Islet of Langerhans (tissue), 1 donor: Measurements from ENCODE around the gene PHRF1.

ENCODE experiments used
- FAIRE-seq: peaks from one replicate; lab custom pipeline; 2011; peaks lifted over from hg19 to GRCh38; lab: Jason Lieb, UNC

The PHRF1 gene

DNA sequence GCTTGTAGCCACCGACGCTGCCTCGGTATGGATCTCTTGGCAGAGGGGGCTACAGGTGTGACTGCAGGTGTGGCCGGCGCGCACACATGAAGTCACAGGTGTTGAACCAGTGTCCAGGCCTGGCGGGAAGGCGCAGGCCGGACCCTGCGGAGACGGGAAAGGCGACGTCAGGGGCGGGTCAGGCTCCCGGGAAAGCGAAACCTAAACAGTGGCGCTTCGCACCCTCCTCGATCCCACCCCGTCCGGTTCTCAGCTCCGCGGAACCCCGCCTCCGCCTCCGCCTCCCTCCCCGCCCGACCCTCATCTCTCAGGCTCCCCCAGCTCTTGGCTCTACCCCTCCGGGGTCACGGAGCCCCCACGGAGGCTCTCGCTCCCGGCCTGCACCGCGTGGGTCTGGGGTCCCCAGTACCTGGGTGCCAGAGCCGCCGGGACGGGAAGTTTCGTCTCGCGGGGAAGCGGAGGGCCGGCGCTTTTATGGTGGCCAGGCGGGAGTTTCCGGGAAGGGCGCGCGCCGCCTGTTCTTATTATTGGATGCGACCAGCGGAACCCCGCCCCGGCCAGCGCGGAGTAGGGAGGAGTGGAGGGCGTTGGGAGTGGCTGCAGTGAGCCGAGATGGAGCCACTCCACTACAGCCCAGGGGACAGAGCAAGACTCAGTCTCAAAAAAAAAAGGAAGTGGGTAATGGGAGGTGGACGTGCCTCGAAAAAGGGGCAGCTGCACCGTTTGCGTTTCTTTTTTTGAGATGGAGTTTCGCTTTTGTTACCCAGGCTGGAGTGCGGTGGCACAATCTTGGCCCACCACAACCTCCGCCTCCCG lies 39.4 kb downstream of the PHRF1 start, which contains the start of gene IRF7:
Gene IRF7, minus strand, starts transcription at position 447 of the 816 bp plus-strand sequence. CDS start 586 bp downstream, outside the sequence.
- no peak for FAIRE-seq

DNA sequence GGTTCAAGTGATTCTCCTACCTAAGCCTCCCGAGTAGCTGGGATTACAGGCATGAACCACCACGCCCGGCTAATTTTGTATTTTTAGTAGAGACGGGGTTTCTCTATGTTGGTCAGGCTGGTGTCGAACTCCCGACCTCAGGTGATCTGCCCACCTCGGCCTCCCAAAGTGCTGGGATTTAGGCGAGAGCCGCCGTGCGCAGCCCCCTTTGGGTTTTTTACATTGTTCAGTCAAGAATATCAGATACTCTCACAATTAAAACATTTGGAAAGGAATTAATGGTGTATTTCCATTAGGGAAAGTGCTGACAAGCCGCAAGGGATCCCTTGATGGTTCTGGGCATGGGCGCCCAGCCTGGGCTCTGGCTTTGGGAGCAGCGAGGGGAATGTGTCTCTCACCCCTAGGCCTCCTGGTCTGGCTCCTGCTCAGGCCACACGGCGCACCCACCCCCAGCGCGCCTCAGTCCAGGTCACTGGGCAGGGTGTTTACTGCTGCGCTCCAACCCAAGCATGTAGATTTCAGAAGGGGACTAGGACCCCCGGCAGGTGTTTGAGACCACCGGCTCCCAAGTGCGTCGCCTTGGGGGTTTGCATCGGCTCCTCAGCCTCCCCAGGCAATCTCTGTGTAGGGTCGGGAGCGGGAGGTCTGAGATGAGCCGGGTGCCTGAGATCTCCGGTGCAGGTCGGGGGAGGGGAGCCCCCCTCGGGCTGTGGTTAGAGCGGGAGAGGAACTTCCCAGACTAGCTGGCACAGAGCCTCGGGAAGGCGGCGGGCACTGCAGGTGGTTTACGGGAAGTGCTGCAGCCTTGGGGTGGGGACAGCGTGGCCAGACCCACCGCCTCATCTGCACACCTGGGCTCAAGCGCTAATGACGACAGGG lies 40.3 kb downstream of the PHRF1 start:
- FAIRE-seq, result no peak

DNA sequence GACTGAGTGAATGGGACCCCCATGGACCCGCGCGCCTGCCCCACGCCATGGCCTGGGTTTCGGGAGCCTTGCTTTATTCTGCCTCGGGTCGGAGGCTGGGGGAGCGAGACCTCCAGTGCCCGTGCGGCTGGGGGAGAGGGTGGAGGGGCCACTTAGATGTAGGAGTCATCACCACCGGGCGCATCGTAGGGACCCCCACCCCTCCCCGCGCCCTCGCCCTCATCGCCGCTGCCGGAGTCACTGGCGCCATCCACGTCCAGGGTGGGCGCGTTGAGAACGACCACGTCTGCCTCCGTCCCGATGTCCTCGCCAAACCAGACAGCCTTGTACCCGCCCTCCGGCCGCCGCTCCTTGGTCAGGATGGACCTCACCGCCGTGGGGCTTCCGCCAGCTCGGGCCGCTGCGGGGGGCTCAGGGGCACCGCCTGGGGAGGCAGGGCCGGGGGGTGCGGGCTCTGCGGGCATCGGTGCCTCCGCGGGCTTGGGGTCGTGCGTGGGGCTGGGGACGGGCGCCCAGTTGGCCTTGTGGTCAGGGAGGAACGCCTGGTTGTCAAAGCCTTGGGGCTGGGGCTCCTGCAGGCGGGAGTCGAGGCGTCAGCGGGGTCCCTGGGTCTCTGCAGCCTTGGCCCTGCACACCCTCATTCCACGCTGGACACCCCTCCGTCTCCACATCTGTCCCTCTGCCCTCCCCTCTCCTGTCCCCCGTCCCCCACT lies 41.1 kb downstream of the PHRF1 start:
- no peak for FAIRE-seq

DNA sequence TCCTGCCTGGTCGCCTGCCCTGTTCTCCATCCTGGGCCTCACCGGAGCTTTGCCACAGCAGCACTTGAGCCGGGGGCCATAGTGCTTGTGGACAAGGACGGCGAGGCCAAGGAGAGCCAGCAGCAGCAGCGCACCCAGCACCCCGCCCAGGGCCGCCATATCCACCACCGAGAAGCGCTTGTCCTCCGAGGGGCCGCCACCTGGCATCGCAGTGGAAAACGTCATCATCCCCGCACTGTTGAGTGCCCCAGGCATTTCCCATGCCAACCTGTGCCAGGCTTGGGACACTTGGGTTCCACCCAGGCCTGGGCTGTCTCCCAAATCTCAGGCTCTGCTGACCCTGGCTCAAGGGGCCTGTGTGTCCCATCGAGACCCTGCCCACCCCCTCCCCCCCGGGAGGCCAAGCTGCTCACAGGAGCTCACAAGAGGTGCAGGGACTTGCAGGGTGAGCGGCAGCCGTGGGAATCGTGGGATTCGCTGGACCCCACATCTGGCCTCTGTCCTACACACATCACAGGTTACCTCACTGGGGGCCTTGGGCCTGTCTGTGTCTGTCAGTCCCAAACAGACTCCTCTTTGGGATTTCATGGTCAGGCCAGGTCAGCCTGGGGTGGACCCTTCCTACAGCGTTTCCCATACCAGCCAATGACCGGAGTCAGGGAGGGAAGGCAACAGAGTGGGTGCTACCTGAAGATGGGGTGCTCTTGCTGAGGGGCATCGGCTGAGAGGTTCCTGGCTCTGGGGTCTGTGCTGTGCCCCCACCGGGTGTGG lies 41.8 kb downstream of the PHRF1 start:
- FAIRE-seq, result no peak

DNA sequence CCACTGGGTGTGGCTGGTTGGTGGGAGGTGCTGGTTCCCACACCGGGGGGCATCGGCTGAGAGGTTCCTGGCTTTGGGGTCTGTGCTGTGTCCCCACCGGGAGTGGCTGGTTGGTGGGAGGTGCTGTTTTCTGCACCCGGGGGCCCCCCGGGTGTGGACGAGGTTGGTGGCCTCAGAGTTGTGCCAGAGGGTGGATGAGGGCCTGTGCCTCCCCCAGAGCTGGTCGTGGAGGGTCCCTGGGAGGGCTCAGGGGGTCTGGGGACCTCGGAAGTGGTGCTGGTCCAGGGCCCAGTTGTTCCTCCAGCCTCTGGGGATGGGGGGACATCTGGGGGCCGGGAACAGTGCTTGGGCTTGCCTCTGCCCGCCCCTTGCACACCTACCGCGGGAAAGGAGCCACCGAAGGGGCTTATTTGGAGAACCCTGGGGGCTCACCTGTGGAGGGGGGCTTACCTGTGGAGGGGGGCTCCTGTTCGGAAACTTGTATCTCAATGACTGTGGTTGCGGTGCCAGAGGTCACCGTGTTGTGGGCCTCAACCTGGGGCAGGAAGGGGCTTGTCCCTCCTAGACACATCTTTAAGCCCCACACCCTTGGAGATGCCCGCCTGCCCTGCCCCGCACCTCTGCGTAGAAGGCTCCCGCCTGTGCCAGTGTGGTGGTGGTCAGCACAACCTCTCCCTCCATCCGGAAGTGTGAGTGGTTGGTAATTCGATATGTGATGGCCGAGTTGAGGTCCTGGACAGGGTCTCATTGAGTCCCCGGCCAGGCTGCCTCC lies 42.8 kb downstream of the PHRF1 start:
- no peak for FAIRE-seq

DNA sequence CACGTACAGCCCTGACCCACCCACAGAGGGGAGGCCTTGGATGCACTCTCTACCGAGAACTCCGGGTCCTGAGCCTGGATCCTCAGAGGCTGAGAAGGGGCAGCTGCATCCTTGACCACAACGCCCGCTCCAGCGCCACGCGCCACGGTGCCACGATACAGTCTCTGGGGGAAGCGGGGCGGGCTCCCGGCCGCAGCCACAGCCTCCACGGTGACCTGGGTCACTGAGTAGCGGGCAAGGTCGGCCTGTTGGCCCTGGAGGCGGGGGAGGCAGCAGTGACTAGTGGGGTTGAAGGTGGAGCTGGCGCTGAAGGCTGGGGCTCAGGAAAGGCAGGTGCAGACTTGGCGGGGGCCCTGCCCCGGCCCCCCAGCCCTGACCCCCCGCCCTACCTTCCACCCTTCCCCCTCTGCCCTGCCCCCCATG lies 43.4 kb downstream of the PHRF1 start:
- no peak for FAIRE-seq

DNA sequence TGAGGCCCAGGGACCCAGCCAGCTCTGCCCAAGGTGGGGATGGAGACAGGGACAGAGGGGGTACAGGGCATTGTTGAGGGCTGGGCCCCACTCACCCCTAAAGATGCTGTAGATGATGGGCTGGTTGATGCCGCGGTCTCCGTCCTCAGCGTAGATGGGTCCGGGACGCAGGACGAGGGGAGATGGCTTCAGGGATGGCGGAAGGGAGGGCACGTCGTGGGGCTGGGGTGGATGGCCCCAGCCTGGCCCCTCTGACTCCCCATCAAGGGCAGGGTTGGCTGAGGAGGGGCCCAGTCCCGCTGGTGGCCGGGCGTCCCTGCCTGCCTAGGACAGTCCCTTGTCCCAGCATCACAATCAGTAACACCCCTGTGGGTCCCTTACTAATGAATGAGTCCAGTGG lies 43.9 kb downstream of the PHRF1 start:
- FAIRE-seq, result no peak

DNA sequence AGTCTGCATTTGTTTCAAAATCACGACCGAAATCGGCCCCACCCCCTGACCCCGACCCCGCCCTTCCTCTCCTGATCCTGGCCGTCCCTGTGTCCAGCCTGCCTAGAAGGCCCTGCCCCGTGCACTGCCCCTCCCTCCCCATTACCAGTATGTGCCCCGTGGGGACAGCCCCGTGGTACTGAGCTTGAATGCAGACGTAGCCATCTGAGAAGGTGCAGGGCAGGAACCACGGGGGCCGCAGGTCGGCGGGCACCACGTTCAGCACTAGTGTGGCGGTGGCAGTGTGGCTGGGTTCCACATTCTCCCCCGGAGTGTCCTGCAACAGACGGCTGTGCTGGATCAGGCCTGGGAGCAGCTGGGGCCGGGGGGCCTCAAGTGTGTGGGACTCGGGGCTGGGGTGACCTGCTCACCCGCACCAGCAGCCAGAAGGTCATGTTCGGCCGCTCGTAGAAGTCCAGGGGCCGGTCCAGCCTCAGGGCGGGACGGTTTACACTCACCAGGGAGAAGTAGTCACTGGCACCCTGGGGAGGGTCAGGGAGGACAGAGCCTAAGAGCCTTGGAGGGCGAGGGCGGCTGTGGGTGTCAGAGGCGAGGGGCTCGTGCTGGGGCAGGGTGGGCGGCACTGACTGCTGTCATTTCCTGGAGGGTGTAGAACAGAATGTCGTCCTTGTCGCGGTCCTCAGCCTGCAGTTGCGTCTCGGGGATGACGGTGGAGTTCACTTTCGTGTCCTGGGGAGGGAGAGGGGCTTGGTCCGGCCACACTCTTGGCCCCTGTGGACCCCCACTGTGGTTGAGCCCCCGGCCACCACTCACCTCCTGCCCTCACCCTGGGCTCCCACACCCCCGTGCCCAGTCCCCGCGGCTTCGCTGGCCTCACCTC lies 44.9 kb downstream of the PHRF1 start:
- FAIRE-seq, result no peak

DNA sequence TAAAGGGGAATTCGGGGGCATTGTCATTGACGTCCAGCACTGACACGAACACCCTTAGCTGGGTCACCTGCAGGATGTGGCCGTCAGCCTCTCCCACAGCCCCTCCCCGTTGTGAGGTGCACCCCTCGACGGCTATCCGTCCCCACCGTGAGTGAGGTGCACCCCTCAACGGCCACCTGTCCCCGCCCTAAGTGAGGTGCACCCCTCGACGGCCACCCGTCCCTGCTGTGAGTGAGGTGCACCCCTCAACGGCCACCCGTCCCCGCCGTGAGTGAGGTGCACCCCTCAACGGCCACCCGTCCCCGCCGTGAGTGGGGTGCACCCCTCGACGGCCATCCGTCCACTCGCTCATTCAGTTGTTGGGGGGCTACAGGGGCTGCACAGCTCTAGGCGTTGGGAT lies 45.6 kb downstream of the PHRF1 start:
- no peak for FAIRE-seq

DNA sequence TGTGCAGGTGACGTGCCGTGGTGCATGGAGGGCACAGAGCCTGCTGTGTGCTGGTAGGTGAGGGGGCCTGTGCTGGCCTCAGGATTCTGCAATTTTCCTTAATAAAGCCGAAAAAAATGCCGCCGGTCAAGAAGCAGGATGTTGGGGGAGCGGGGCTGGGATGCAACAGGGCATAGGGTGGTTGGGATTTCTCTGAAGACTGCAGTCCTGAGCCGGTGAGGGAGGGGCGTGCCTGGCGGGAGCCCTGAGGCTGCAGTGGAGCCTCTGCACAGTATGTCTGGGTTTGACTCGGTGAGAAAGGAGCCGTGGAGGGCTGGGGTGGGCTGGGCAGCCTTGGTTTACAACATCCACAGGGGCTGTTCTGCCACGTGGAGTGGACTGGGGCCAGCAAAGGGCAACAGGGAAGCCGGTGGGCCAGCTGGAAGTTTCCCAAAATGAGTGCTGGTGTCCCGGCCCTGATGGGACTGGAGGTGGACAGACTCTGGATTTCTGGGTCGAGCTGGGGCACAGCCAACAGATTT lies 47.1 kb downstream of the PHRF1 start:
- FAIRE-seq, result no peak

DNA sequence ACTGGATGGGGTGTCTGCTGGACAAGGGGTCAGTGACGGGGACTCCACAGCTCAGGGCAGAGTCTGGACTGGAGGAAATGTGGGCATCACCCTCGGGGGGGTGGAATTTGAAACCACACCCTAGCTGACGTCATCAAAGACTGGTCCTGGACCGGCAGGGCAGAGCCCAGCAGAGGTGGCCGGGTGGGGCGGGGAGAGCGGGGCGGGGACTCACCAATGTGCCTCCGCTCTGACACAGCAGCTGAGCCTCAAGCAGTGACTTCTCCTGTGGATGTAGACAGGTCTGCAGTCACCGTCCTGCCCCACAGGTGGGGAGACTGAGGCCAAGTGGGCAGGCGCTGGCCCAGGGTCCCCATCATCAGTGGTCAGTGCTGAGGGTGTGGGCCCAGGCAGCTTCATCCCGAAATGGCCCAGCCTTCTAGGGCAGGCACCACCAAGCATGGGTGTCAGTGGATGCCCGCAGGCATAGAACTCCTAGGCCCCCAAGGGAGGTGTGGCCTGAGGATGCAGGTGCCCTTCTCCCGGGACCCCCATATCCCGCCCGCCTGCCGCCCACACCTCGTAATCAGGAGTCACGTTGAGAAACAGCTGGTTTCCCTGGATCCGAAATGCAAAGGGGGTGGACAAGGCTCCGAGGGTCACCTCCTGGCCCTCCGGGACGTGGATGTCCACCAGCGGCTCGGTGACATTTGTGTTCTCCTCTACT lies 47.9 kb downstream of the PHRF1 start:
- FAIRE-seq, result no peak

DNA sequence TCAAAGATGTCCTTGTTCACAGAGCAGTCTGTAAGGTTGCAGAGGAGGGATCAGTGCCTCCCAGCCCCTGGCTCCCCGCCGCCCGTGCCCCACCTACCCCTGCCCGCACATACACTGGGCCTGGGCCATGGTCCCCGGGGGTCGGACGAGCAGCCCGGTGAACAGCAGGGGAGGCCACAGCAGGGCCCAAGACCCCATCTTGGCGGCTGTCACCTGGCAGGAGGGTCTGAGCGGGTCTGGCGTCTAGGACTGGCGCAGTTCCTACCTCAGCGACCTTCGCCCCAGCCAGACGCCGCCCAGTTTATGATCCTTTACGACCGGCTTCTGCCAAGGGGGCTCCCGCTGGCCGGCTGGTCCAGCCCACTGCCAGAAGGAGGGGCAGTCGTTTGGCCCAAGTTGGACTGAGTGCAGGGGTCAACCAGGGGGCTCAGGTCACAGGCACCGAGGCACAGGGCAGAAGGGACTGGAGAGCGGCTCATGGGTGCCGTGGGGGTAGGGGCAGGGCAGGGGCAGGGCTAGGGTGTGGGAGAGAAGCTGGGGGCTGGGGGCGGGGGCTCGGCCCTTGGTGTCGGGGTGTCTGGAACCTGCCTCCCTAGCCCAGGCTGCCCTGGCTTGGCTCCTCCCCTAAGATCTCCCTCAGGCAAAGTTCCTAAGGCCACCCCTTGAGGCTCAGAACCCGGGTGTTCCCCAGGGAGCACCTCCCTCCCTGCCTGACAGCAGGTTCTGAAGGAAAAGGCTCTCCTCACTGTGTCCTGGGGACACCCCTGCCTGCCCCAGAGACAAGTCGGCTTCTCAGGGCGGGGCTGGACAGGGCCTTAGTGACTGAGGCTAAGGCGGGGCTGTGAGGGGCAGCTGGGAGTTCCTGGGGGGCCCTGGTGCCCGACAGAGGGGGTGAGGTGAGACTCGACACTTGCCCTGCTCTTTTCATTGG lies 48.7 kb downstream of the PHRF1 start, which contains the start of gene CDHR5:
Gene CDHR5, minus strand, starts transcription at position 251 of the 931 bp plus-strand sequence. Its CDS starts 53 bp downstream, at position 198.
- FAIRE-seq, result no peak

DNA sequence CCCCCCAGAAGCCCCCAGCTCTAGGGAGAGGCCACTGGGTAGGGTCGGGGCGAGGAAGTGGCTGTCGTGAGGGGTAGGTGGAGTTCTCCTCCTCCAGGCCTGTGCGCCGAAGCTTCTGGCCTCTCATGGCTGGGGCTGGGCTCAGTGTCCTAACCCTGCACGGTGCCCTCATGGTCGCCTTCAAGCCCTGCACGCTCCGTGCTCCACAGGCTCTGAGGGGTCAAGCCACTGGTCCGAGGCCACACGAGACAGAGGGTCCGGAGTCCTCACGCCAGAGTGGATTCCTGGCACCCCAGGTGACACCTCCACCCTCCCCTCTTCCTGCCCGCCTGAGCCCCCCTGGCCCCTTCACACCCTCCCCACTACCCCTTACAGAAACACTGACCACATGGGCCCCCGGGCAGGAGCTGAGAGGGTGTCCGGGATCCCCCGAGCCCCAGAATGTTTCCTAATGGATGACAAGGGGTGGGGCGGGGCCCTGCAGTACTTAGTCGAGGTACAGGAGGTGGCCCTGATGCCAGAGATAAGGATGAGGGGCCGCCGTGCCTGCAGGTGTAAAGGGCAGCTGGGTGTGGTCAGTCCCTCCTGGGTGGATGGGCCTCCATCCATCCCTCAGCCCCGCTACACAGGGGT lies 49.5 kb downstream of the PHRF1 start:
- FAIRE-seq, result no peak

DNA sequence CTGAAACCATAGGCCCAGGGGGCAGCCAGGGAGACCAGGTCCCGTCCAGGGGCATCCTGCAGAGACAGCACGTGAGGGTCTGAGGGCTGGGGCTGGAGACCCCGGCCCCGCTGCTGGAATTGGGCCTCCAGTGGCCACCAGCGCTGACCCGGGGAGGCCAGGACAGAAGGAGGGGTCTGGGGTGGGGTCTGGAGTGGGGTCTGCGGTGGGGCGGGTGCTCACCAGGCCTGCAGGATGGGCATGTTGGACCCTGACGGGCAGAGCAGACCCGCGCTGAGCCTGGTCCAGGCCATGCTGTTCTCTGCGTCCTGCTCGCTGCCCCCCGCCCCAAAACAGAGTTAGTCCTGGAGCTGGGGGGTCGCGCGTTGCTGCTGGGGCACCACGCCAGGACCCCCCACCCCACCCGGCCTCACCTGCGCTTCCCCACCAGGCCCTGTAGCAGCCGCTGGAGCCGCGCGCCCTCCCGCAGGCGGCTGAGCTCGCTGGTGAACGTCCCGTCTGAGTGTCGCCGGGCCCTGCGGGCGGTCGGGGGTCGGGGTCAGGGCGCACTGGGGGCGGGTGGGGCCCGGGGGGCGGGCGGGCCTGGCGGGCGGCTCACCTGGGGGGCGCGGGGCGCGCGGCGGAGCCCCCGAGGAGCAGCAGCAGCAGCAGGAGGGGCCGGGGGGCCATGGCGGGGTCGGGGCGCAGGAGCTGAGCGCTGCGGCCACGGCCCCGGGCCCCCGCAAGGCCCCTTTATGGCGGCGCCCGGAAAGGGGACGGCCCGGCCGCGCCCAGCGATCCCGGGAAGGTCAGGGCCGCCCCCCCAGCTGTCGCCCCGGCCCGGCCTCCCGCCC lies 50.4 kb downstream of the PHRF1 start, which contains the start of gene SCT:
Gene SCT, minus strand, starts transcription at position 707 of the 833 bp plus-strand sequence. Its CDS starts 38 bp downstream, at position 669.
- FAIRE-seq, result no peak

DNA sequence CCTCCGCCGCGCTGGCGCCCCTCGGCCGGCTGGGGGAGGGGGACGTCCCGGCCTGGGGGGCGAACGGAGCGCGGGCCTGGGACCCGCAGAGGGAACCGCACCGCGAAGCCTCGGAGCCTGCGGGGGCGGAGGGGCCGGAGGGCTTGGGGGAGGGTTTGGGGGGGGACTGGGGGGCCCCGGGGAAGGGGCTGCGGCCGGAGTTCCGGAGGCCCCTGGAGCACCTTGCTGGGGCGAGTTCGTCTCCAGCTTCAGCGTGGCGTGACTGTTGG lies 51.0 kb downstream of the PHRF1 start:
- no peak for FAIRE-seq

DNA sequence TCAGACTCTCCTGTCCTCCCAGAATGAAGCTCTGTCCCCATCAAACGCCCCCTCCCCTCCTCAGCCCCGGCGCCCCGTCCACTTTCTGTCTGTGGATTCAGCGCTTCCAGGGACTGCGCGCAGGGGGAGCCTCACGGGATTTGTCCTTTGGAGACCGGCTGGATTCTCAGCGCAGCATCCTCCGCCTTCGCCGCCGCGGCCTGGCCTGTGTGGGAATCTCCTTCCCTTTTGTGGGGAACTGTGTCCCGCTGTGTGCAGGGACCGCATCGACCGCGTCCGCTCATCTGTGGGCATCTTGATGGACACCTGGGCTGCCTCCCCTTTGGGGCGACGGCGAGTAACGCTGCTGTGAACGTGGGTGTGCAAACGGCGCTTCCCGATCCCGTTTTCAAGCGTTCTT lies 51.8 kb downstream of the PHRF1 start:
- no peak for FAIRE-seq

DNA sequence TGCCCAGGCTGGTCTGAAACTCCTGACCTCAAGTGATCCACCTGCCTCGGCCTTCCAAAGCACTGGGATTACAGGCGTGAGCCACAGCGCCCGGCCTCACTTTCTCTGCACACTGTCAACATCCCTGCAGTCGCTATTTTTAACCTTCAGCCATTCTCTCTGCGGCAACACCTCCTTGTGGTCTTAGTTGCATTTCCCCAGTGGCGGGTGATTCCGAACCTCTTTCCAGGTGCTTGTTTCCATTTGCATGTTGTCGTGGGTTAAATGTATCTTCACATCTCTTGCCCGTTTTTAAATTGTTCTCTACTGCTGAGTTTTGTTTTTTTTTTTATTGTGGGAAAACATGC lies 52.9 kb downstream of the PHRF1 start:
- no peak for FAIRE-seq
